HG02610 (cell line): Measurements from ENCODE around the gene LCN10.
"Not testable (repeated sequence)": the region's sequence is repeated elsewhere in the genome, so short reads cannot be mapped to it uniquely, and the experiment has no call there.

Experiments
- ATAC-seq: cut with Tn5 transposase; IDR thresholded peaks from one replicate; pipeline ENCODE4 v1.9.1; 2021; ENCODE audit warnings: mild to moderate bottlenecking, moderate library complexity; ENCODE audit not compliant: unreplicated experiment

The LCN10 gene

DNA sequence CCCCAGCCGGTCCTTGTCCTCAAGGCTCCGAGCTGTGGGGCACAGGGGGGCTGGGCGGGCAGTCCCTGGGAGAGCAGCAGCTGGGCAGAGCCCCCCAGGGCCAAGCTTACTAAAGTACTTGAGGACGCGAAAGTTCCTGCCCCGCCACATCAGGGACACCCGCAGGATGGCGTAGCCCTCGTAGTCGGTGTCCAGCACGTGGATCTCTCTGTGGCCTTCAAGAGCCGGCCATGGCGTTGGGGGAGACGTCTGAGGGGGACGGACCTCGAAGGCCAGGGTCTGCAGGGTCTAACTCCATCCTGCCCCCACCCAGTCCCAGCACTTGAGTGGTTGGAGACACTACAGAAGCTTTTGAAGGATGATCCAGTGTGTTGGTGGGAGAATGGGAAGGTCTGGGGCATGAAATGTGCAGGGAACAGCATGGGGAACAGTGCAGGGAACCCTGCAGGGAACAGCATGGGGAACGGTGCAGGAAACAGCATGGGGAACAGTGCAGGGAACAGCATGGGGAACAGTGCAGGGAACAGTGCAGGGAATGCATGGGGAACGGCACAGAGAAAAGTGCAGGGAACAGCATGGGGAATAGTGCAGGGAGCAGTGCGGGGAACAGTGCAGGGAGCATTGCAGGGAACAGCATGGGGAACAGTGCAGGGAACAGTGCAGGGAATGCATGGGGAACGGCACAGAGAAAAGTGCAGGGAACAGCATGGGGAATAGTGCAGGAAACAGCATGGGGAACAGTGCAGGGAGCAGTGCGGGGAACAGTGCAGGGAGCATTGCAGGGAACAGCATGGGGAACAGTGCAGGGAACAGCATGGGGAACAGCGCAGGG, 12.8 kb upstream of the LCN10 start:
- not testable (repeated sequence) for ATAC-seq

DNA sequence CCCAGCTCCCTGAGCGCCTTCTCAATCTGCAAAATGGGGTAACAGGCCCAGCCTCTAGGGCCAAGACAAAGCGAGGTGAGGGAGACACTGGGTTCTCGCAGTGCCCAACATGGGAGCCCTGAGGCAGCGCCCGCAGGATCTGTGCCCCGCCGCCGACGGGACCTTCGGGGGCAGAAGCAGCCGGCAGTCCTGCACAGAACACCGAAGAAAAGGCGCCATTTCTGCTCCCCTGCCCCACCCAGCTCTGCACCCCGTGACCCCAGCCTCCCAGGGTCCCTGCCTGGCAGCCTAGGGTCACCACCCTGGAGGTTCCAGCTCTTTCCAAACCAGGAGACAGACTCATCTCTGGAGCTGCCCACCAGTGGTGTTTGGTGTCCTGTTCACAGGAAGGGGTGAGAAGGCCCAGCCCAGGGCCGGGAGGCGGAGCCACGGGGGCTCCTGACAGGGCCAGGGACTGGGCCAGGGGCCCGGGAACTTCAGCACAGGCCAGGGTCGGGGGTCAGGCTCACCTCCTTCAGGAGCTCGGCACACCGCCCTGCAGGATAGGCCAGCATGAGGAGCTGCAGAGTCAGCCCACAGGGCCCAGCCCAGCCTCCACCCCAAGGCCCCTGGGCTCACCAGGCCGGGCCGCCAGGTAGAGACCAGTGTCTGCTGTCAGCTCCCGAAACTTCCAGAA, 12.0 kb upstream of the LCN10 start:
- no peak for ATAC-seq

DNA sequence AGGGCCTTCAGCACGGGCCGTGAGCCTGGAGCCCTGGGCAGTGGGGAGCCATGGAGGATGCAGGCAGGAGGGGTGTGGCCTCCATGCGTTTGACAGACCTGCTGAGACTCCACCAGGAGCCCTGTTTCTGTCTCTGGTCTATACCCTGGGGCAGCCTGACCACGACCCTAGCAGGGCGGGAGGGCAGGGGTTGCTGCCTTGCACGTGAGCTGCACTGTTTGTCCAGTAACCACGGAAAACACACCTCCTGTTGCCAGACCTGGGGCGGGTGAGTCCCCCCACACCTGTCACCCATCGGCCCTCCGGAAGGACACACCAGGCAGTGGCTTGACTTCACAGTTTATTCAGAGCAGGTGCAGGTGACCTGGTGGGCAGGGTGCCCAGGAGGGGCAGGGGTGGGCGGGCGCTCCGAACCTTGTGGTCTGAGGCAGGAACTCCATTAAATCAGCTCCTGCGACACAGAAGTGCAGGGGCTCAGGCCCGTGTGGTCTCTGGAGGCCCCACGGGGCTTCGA, 11.4 kb upstream of the LCN10 start:
- ATAC-seq, result no peak

GRCh38 chr9:136753371-136754058, 10.8 kb upstream of the LCN10 start:
- no peak for ATAC-seq

DNA sequence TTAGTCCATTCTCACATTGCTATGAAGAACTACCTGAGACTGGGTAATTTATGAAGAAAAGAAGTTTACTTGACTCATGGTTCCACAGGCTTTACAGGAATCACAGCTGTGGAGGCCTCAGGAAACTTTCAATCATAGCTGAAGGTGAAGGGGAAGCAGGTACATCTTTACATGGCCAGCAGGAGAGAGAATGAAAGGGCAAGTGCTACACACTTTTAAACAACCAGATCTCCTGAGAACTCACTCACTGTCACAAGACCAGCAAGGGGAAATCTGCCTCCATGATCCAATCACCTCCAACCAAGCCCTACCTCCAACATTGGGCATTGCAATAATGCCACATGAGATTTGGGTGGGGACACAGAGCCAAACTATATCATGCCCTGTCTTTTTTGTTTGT, 9.1 kb upstream of the LCN10 start:
- ATAC-seq, result no peak

DNA sequence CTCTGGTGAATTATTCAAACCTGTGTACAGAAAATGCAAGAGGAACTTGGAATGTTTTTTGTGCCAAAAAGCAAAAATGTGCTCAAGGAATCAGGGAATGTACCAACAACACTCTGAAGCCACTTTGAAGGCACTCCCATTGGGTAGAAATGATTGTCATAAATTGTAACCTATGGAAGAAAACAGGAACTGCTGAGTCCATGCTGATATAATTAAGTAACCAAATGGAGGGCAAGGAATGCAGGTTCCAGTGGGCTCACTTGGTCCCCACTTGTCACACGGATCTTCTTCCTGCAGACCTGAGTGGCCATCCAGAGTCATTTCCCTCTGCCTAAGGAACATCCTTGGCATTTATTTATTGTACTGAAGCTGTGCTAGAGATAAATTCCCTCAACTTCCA, 8.5 kb upstream of the LCN10 start:
- ATAC-seq, result no peak

- no peak for ATAC-seq
These were observed 7.8 kb upstream of the LCN10 start for GRCh38 chr9:136750526-136750925.

DNA sequence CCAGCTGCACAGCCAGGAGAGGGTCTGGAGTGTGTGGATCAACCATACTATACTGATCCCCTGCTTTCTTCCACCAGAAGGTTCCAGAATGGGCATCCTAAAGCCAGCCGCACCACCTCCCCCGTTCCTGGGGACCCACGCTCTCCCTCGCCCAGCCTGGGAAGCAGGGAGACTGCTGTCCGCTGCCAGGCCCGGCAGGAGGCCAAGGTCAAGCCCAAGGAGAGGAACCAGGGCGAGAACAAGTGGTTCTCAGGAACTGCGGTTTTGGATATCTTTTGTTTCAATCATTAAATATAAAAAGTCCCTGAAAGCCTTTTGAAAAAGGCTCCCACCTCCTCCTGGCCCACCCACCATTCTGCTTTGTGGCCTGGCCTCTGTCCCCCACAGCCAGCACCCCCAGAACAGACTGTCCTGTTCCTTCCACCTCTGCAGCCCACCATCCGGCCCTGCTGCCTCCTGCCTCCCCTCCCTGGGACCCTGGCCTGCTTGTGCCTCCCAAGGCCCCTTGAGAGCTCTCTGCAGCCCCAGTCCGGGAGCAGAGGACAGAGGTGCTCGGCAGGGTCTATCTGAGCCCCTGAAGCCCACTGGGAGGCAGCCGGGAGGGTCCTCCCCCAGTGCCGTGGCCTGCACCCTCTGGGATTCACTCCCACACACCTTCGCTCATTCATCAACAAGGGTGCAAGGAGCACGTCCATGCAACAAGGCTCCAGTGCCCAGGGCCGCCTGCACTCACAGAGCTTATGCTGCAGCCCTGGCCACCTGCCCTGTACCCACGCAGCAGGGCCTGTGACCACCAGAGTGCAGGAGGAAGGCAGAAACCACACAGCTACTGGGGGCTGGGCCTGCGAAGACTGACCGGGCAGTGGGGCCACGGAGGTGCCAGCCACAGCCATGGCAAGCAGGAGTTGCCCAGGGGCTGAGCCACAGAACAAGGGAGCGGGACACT, 6.2 kb upstream of the LCN10 start:
- ATAC-seq, result no peak

GRCh38 chr9:136748201-136748600, 5.5 kb upstream of the LCN10 start, which contains the start of gene LCN6:
TSS of gene LCN6 (minus strand) at chr9:136748525. CDS start at chr9:136748483, 42 bp downstream.
- ATAC-seq, result no peak

DNA sequence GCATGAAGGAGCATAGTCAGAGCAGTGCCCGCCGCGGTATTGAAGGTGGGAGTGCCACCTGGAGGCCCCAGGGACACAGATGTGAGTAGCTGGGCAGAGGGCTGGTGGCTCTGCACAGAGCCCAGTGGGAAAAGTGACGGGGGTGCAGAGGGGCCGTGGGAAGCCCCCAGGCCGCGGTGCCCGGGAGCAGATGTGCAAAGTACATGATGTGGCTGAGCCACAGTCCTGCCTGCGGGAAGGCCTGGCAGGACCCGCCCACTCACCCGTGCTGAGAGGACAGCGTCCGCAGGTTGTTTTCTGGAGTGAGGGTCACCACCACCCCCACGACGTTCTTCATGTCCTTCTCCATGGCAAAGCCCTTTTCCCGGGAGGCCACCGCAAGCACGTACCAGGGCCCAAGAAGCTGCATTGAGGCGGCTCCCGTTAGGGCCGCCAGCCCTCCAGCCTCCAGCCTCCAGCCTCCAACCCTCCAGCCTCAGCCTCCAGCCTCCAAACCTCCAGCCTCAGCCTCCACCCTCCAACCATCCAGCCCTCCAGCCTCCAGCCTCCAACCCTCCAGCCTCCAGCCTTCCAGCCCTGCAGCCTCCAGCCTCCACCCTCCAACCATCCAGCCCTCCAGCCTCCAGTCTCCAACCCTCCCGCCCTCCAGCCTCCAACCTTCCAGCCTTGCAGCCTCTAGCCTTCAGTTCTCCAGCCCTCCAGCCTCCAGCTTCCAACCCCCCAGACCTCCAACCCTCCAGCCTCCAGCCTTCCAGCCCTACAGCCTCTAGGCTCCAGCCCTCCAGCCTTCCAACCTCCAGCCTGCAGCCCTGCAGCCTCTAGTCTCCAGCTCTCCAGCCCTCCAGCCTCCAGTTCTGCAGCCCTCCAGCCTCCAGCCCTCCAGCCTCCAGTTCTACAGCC, 4.7 kb upstream of the LCN10 start:
- no peak for ATAC-seq

DNA sequence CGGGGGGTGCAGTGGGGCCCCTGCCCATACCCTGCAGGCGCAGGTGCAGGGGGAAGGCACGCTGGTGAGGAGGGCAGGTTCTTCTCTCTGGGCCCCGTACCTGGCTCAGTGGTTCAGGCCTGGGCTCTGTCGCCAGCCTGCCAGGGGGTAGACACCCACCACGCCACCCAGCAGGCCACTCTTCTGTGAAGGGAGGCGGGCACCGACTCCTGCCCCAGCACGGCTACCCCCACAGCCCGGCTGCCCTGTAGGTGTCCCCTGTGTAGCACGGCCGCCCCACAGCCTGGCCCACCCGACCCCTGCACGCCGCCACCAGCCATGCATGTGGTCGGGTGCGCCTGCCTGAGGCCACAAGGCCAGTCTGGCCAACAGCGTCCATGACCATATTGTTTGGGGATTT, 3.9 kb upstream of the LCN10 start:
- no peak for ATAC-seq

- ATAC-seq, result no peak
These were observed 3.4 kb upstream of the LCN10 start for GRCh38 chr9:136746155-136746490.

DNA sequence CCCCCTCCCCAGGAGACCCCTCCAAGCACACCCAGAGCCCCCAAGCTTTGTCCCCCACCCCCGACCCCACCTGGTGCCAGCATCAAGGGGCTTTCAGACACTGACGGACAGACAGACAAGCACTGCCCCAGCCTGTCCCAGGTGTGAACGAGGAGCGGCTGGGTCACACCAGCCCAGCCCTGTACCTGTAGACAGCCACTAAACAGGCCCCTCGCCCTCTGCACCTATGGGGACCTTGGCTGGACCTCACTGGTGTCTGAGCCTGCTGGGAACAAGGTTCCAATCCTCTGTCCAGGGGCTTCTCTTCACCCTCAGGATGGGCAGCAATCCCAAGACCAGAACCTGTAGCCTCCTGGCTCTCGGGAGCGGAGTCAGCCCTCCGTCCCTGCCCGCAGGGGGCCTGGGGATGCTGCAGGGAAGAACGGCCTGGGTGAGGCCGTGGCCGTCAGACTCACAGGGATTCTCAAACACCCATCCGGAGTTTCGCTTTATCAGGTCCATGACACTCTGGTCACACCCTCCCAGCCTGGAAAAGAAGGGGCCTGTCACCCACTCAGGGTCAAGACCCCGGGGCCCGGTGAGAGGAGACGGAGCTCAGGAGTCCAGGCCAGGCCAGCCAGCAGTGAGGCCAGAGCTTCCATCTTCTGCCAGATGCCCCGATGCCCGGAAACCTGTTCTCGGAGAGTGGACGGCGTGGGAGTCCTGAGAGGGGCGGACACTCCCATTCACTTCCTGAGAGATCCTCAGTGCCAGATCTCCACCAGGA, 2.8 kb upstream of the LCN10 start:
- no peak for ATAC-seq

DNA sequence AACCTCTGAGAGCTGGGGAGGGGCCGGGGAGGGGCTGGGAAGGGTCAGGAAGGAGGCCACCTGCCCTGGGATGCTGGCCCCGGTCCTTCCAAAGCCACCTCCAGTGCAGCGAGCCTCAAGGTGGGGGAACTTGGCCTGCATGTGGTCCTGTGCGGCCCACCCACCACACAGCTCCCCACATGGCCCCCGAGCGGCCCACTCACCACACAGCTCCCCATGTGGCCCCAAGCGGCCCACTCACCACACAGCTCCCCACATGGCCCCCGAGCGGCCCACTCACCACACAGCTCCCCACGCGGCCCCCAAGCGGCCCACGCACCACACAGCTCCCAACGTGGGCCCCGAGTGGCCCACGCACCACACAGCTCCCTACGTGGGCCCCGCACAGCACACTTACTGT, 2.0 kb upstream of the LCN10 start:
- no peak for ATAC-seq

- no peak for ATAC-seq
These were observed 985 bp upstream of the LCN10 start for GRCh38 chr9:136743639-136744211.

DNA sequence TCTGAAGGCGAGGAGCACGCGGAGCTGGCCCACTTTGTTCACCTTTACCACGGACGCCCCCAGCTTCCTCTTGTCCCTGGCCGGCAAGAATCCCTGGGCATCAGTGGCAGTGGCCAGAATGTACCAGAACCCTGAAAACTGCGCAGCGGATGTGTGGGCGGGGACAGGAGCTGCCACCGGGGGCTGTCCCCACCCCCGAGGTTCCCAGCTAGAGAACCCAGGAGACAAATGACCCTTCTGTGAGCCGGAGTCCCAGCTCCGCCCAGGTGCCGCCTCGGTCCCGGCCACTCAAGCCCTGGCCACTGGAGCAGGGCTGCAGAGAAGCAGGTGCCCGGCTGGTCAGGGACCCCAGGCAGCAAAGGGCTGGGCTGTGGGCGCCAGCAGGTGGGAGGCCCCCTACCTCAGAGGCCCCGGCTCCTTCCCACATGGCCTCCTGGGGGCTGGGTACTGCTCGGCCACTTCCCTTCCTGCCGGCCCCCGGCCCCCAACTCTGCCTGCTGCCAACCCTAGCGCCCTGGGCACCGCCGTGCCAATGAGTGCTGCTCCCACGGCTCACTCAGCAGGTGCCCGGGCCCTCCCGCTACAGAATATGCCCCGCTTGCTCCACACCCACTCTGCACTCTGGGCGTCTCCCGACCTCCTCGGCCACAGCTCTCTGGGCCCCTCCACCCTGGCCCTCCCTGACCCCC, 713 bp downstream of the LCN10 start:
- ATAC-seq, result no peak

GRCh38 chr9:136740971-136741882, 1.5 kb downstream of the LCN10 start:
- ATAC-seq, result no peak
